ENCODE measurements around the gene MUC5B. TPM values are rescaled to one million over a fixed set of nuclear protein-coding genes. Genes with fewer than 3 reads are reported as not detected.

Gene MUC5B
- total and polyA plus RNA-seq, 11 donors: 0.01 TPM; not detected in 10

DNA sequence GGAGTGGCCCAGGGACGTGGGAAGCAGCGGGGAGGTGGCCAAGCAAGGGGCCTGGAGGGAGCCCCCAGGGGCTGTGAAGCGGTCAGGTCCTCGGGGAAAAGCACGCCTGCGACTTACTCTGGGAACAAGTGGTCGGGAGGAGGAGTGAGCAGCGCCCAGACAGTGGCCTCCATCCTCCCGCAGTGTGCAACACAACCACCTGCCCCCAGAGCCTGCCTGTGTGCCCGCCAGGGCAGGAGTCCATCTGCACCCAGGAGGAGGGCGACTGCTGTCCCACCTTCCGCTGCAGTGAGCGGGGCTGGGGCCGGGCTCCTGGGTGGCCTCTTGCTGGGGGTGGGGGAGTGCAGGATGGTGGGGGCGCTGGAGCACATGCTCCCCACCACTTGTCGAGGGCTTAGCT, 35.0 kb downstream of the MUC5B start:
- intact Hi-C loops (cut with DNase I): no loop called here
- H3K27me3 ChIP-seq: no peaks in the 10 kb centered on the region
- H3K4me3 ChIP-seq: no peak overlapping the region
- DNase-seq (peak in 1 of 5 donors; percentile 47), ATAC-seq (no peak)
- no peaks in the 10 kb centered on the region for H3K9me3 ChIP-seq
- no peak overlapping the region for H3K27ac ChIP-seq
- WGBS, 4 donors: 80 to 84% (median 81%) methylated on average over 10 to 16 of the region's 16 CpGs
- H3K36me3 ChIP-seq: no peaks in the 10 kb centered on the region
- TF ChIP-seq, protein P1, sequence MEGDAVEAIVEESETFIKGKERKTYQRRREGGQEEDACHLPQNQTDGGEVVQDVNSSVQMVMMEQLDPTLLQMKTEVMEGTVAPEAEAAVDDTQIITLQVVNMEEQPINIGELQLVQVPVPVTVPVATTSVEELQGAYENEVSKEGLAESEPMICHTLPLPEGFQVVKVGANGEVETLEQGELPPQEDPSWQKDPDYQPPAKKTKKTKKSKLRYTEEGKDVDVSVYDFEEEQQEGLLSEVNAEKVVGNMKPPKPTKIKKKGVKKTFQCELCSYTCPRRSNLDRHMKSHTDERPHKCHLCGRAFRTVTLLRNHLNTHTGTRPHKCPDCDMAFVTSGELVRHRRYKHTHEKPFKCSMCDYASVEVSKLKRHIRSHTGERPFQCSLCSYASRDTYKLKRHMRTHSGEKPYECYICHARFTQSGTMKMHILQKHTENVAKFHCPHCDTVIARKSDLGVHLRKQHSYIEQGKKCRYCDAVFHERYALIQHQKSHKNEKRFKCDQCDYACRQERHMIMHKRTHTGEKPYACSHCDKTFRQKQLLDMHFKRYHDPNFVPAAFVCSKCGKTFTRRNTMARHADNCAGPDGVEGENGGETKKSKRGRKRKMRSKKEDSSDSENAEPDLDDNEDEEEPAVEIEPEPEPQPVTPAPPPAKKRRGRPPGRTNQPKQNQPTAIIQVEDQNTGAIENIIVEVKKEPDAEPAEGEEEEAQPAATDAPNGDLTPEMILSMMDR (IDR thresholded peaks at IDR 0.05): no peak
- no peak for TF ChIP-seq POLR2A (IDR thresholded peaks at IDR 0.05)
- peaks cover 0 to 12% (median 10%) of the 10 kb centered on the region in 12 donors for H3K4me1 ChIP-seq

- H3K9me3 ChIP-seq: no peaks in the 10 kb centered on the region
- H3K27me3 ChIP-seq: no peaks in the 10 kb centered on the region
- ATAC-seq (no peak), DNase-seq (peak in 1 of 5 donors; percentile 54)
- H3K4me1 ChIP-seq: peaks cover 0 to 16% (median 12%) of the 10 kb centered on the region in 12 donors
- TF ChIP-seq POLR2A (IDR thresholded peaks at IDR 0.05): no peak
- TF ChIP-seq, protein P1 (IDR thresholded peaks at IDR 0.05): no peak
- no peaks in the 10 kb centered on the region for H3K36me3 ChIP-seq
- no peak overlapping the region for H3K27ac ChIP-seq
- H3K4me3 ChIP-seq: no peak overlapping the region
- WGBS, 4 donors: 62 to 79% (median 68%) methylated on average over 11 to 13 of the region's 13 CpGs
- intact Hi-C loops (cut with DNase I): no loop called here
Measured at GRCh38 chr11:1258401-1259075, 35.7 kb downstream of the MUC5B start.

GRCh38 chr11:1259076-1259461, 36.2 kb downstream of the MUC5B start:
- H3K9me3 ChIP-seq: no peaks in the 10 kb centered on the region
- peaks cover 0 to 16% (median 12%) of the 10 kb centered on the region in 12 donors for H3K4me1 ChIP-seq
- 72 to 83% (median 81%) methylated on average over 2 to 7 of the region's 7 CpGs for WGBS, 4 donors
- TF ChIP-seq, protein P1 (IDR thresholded peaks at IDR 0.05): no peak
- no peak for TF ChIP-seq POLR2A (IDR thresholded peaks at IDR 0.05)
- H3K36me3 ChIP-seq: no peaks in the 10 kb centered on the region
- DNase-seq: no peak
- H3K4me3 ChIP-seq: no peak overlapping the region
- intact Hi-C loops (cut with DNase I): no loop called here
- no peaks in the 10 kb centered on the region for H3K27me3 ChIP-seq
- H3K27ac ChIP-seq: no peak overlapping the region
- ATAC-seq: no peak

- Histone ChIP-seq H3K4me1 (peaks cover 0 to 16% (median 12%) of the 10 kb centered on the region in 12 donors), H3K27ac (no peak overlapping the region), H3K9me3 (no peaks in the 10 kb centered on the region), H3K27me3 (no peaks in the 10 kb centered on the region), H3K4me3 (no peak overlapping the region), H3K36me3 (no peaks in the 10 kb centered on the region)
- DNase-seq (peak in 1 of 5 donors; percentile 47), ATAC-seq (no peak)
- no peak for TF ChIP-seq POLR2A (IDR thresholded peaks at IDR 0.05)
- TF ChIP-seq, protein P1 (IDR thresholded peaks at IDR 0.05): no peak
- intact Hi-C loops (cut with DNase I): no loop called here
- WGBS, 4 donors: 78 to 89% (median 87%) methylated on average over 5 to 9 of the region's 9 CpGs
Measured at GRCh38 chr11:1259561-1259960, 36.7 kb downstream of the MUC5B start.

Measured in heart left ventricle (tissue), 16 donors.